SH-SY5Y (cell line): ENCODE measurements around the gene GORASP1.

Experiments
- GATA2 ChIP-seq: IDR thresholded peaks from 2 replicates; pipeline ENCODE4 v1.6.1; 2011; ENCODE audit warnings: mild to moderate bottlenecking, low read depth, low read length
- GATA3 ChIP-seq: IDR thresholded peaks from 2 replicates; pipeline ENCODE4 v1.6.1; 2011; ENCODE audit warnings: low read depth, mild to moderate bottlenecking, low read length, moderate library complexity

GORASP1 gene

GRCh38 chr3:39056151-39056550 is 51.3 kb downstream of the GORASP1 start:
- no peak for TF ChIP-seq GATA2
- TF ChIP-seq GATA3, result no peak

GRCh38 chr3:39053696-39054095 is 53.7 kb downstream of the GORASP1 start:
- TF ChIP-seq GATA2 (no peak), GATA3 (no peak)

GRCh38 chr3:39052583-39052982 is 54.8 kb downstream of the GORASP1 start:
- TF ChIP-seq GATA2 (no peak), GATA3 (no peak)

GRCh38 chr3:39051649-39052561 is 55.5 kb downstream of the GORASP1 start, which contains the start of the genes SCN11A and WDR48:
TSS of gene SCN11A (minus strand) at chr3:39051944. CDS start at chr3:38950362, 101,582 bp downstream.
TSS of gene WDR48 (plus strand) at chr3:39052016. CDS start at chr3:39052026, 10 bp downstream.
- TF ChIP-seq GATA3, result no peak
- TF ChIP-seq GATA2, result no peak

GRCh38 chr3:39050029-39050428 is 57.4 kb downstream of the GORASP1 start:
- TF ChIP-seq GATA3, result no peak
- TF ChIP-seq GATA2, result no peak
